RKO (cell line): ENCODE results near the gene CNPY3.
A peak's percentile ranks its signal among the peaks of the same experiment; 100 is the strongest.

ENCODE experiments used
- DNase-seq: peaks from one replicate; pipeline ENCODE4 v3.0.0-alpha.2; 2016; ENCODE audit warnings: low spot score

The CNPY3 gene

GRCh38 chr6:42981836-42982235 lies 52.6 kb downstream of the CNPY3 start:
- DNase-seq: no peak

DNA sequence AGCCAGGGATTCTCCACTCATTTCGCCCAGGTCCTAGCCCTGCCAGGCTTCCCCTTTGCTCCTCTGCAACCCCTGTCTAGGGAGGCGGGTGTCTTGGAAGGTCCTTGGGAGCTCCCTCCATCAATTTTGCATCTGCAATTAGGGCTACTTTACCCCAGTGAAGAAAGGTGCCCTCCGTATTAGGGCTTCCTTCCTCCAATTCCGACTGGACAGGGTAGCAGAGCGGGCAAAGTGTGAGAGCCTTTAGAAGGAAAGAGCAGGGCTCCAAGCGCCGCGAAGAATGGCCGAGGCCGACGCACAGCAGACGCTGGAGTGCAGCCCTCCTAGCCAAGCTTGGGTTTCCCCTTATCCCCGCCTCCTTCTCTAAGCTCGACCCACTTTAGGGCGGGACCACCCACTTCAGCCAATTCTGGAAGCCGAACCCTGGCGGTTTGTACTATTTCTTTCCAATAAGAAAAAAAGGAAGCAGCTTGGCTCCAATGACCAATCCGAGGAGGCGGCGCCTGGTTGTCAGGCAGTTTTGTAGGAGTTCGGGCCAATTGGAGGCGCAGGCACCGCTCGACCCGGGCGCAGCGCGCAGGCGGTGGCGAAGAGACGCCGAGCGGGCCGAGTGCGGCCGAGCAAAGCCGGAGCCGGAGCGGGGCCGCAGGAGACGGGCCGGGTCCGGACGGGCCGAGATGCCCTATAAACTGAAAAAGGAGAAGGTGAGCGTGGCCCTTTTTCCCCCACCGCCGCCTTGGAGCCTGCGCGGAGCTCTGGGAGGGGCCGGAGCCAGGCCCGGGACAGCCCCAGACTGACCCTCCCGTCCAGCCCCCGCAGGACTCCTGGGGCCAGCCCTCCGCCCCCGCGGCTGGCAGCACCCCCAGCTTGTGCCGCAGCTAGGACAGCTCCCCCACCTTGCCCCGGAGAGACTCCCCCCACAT lies 55.0 kb downstream of the CNPY3 start, which contains the start of gene PPP2R5D:
PPP2R5D (plus strand) TSS at position 570 of the 923 bp plus-strand sequence; CDS start at position 678, 108 bp downstream.
- peak; percentile 99 for DNase-seq

DNA sequence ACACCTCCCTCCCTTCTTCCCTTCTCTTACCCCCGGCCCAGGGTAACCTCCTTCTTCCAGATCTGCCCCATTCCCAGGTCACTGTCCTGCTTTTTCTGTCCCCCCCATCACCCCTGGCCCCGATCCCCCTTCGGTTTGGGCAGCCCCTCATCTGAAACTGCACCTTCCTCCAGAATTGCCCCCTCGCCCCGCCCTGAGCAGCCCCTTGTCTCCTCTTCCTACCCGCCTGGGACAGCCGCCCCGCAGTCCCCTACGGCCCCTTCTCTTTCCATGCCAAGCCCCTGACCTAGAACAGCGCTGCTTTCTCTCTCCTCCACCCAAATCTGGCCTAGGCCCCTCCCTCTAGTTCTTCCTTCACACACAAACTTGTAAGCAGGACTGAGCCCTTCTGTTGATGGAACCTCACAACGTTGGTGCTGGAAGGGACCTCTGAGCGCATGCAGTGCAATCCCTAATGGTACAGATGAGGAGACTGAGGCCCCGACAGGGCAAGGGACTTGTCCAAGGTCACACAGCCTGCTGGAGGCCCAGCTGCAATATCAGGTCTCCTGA lies 55.7 kb downstream of the CNPY3 start:
- no peak for DNase-seq

DNA sequence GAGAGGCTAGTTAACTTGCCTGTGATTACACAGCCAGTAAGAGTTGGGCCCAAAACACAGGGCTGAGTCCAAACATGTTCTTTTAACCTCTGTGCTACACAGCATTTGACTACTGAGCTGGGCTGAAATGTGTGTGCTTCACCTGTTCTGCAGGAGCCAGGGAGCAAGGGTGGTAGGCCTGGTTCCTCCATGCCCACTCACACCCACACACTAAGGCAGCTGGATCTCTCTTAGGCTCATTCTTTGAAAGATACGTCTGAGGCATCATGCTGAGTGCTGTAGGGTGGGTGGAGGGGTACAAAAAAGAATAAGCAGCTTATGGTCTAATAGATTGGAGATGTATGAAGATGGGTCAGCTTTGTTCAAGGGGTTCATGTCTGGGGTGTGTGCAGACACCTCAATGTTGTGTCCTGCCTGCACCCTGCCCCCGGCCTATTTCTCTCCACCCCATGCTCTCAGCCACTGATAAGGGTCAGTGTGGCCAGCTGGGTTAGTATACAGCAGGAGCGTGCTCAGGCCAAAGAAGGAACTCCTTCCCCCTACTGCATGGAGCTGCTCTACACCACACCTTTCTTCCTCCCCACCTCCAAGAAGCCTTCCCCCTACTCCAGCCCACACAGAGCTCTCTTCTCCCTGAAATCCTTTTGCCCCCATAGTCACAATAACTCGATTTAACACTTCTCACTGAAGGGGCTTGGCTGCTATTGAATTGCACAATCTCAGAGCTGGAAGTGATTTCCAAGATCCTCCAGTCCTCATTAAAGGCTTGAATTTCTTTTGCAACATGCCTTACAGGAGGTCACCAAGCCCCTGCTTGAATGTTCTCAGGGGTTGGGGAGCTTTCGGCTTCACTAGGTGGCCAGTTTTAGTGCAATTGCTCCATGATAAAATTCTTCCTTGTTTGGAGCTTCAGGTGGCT lies 58.5 kb downstream of the CNPY3 start:
- DNase-seq: no peak

GRCh38 chr6:42988486-42989020 lies 59.3 kb downstream of the CNPY3 start:
- no peak for DNase-seq
